NCI-H82 treated with DMSO at 0.1 percent for 48 hours (cell line): ENCODE data around the gene IL1RL2.

Experiments used
- DNase-seq: peaks from one replicate; lab custom pipeline; 2025; ENCODE audit not compliant: unreplicated experiment; lab: John Stamatoyannopoulos, UW

Gene IL1RL2

GRCh38 chr2:102186791-102187495, at the start of gene IL1RL2:
TSS of gene IL1RL2 (plus strand) at chr2:102187023. CDS start at chr2:102187868, 845 bp downstream.
- no peak for DNase-seq

GRCh38 chr2:102137138-102137537, 49.7 kb upstream of the IL1RL2 start:
- DNase-seq, result no peak

GRCh38 chr2:102138331-102138730, 48.5 kb upstream of the IL1RL2 start:
- DNase-seq, result no peak

- no peak for DNase-seq
Measured at GRCh38 chr2:102139851-102140250, 47.0 kb upstream of the IL1RL2 start.

GRCh38 chr2:102140377-102140776, 46.4 kb upstream of the IL1RL2 start:
- DNase-seq, result no peak

- DNase-seq, result no peak
Measured at GRCh38 chr2:102141011-102141943, 45.5 kb upstream of the IL1RL2 start.

GRCh38 chr2:102141970-102142828, 44.6 kb upstream of the IL1RL2 start, which contains the start of gene IL1R1:
TSS of gene IL1R1 (plus strand) at chr2:102142746. CDS start at chr2:102157725, 14,979 bp downstream.
- no peak for DNase-seq

- no peak for DNase-seq
Measured at GRCh38 chr2:102142829-102143449, 43.9 kb upstream of the IL1RL2 start.

- no peak for DNase-seq
Measured at GRCh38 chr2:102143450-102143985, 43.3 kb upstream of the IL1RL2 start.

- DNase-seq, result no peak
Measured at GRCh38 chr2:102144128-102144527, 42.7 kb upstream of the IL1RL2 start.

- no peak for DNase-seq
Measured at GRCh38 chr2:102145107-102145506, 41.7 kb upstream of the IL1RL2 start.

- no peak for DNase-seq
Measured at GRCh38 chr2:102145934-102146333, 40.9 kb upstream of the IL1RL2 start.

GRCh38 chr2:102147935-102148334, 38.9 kb upstream of the IL1RL2 start:
- DNase-seq, result no peak

- DNase-seq, result no peak
Measured at GRCh38 chr2:102149243-102149642, 37.6 kb upstream of the IL1RL2 start.

GRCh38 chr2:102149644-102150455, 37.0 kb upstream of the IL1RL2 start:
- no peak for DNase-seq

GRCh38 chr2:102154364-102154763, 32.5 kb upstream of the IL1RL2 start:
- DNase-seq, result no peak

- DNase-seq, result no peak
Measured at GRCh38 chr2:102154946-102155702, 31.7 kb upstream of the IL1RL2 start.

GRCh38 chr2:102155703-102156515, 30.9 kb upstream of the IL1RL2 start:
- DNase-seq, result no peak
